Measurements from ENCODE around the gene CHCT1. TPM values are rescaled to one million over a fixed set of nuclear protein-coding genes. Genes with fewer than 3 reads are reported as not detected.

Gene CHCT1
- total RNA-seq, 1 experiment from 2014 or later: not detected

DNA sequence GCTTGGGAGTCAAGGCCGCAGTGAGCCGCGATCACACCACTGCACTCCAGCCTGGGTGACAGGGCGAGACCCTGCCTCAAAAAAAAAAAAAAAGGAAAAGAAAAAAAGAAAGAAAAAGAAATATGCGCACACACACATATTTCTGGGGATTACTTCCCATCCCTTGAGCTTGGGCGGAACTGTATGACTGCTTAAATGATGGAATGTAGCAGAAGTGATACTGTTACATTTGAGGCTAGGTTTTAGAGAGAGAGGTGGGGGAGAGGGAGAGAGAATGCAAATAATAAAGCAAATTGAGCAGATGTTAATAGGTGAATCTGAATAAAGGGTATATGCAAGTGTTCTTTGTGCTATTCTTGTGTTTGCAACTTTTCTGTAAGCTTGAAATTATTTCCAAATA, 18.3 kb upstream of the CHCT1 start:
- ChIA-PET POLR2A (interaction anchor here (1.4 kb wide), 1 partner anchor 12 kb away, joined by 6 read pairs; the partner anchor contains the start of gene USP32), CTCF (no interaction called here)
- BruUV-seq (replicated peaks): no TSS peak
- H3K36me3 Mint-ChIP-seq (ENCODE audit: insufficient read depth, unreplicated experiment): no peaks in the 10 kb centered on the region
- TF ChIP-seq, protein P1, sequence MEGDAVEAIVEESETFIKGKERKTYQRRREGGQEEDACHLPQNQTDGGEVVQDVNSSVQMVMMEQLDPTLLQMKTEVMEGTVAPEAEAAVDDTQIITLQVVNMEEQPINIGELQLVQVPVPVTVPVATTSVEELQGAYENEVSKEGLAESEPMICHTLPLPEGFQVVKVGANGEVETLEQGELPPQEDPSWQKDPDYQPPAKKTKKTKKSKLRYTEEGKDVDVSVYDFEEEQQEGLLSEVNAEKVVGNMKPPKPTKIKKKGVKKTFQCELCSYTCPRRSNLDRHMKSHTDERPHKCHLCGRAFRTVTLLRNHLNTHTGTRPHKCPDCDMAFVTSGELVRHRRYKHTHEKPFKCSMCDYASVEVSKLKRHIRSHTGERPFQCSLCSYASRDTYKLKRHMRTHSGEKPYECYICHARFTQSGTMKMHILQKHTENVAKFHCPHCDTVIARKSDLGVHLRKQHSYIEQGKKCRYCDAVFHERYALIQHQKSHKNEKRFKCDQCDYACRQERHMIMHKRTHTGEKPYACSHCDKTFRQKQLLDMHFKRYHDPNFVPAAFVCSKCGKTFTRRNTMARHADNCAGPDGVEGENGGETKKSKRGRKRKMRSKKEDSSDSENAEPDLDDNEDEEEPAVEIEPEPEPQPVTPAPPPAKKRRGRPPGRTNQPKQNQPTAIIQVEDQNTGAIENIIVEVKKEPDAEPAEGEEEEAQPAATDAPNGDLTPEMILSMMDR (IDR thresholded peaks at IDR 0.05; ENCODE audit: insufficient read depth in 1 of 2, low read depth in 1 of 2, low read length in 1 of 2, severe bottlenecking in 1 of 2, unreplicated experiment in 1 of 2): no peak
- DNase-seq: no peak
- no peak overlapping the region for H3K27ac Mint-ChIP-seq (ENCODE audit: unreplicated experiment)
- no peak overlapping the region for H3K4me3 Mint-ChIP-seq (ENCODE audit: unreplicated experiment)
- intact Hi-C loops (cut with micrococcal nuclease; ENCODE audit: unreplicated experiment): no loop called here
- no peaks in the 10 kb centered on the region for H3K9me3 ChIP-seq
- no peaks in the 10 kb centered on the region for H3K4me1 ChIP-seq
- H3K9me3 Mint-ChIP-seq (ENCODE audit: unreplicated experiment): no peaks in the 10 kb centered on the region
- no peaks in the 10 kb centered on the region for H3K27me3 ChIP-seq (replicated peaks; ENCODE audit: control insufficient read depth, insufficient read depth, low read length)
- H3K4me1 Mint-ChIP-seq (ENCODE audit: low read depth, unreplicated experiment): no peaks in the 10 kb centered on the region
- H3K4me3 ChIP-seq (ENCODE audit: low read depth, low read length): no peak overlapping the region
- no peaks in the 10 kb centered on the region for H3K36me3 ChIP-seq (ENCODE audit: control insufficient read depth, insufficient read depth, low read length)
- H3K27me3 Mint-ChIP-seq (ENCODE audit: insufficient read depth, unreplicated experiment): no peaks in the 10 kb centered on the region

DNA sequence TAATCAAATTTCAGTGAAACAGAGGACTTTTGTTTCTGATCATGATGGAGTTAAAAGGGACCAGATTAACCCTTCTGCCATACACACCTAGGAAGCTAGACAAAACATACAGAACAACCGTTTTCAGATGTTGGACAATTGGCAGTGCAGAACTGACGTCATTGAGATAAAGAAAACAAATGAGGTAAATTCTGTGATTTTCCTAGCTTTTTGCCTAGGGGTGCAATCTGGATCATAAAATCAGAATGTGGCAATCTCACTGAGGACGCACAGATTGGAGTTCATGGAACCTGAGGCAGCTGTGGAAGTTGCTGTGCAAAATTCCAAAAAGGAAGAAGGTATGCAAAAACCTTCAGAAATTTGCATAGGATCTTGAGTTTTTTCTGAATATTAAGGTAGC, 15.4 kb upstream of the CHCT1 start:
- Mint-ChIP-seq H3K4me3 (ENCODE audit: unreplicated experiment) (no peak overlapping the region), H3K27me3 (ENCODE audit: insufficient read depth, unreplicated experiment) (no peaks in the 10 kb centered on the region), H3K27ac (ENCODE audit: unreplicated experiment) (no peak overlapping the region), H3K36me3 (ENCODE audit: insufficient read depth, unreplicated experiment) (no peaks in the 10 kb centered on the region), H3K9me3 (ENCODE audit: unreplicated experiment) (no peaks in the 10 kb centered on the region), H3K4me1 (ENCODE audit: low read depth, unreplicated experiment) (no peaks in the 10 kb centered on the region)
- no TSS peak for BruUV-seq (replicated peaks)
- H3K4me3 ChIP-seq (ENCODE audit: low read depth, low read length): no peak overlapping the region
- CTCF ChIA-PET: no interaction called here
- DNase-seq: no peak
- POLR2A ChIA-PET: no interaction called here
- intact Hi-C loops (cut with micrococcal nuclease; ENCODE audit: unreplicated experiment): no loop called here
- H3K27me3 ChIP-seq (replicated peaks; ENCODE audit: control insufficient read depth, insufficient read depth, low read length): no peaks in the 10 kb centered on the region
- no peaks in the 10 kb centered on the region for H3K36me3 ChIP-seq (ENCODE audit: control insufficient read depth, insufficient read depth, low read length)
- H3K9me3 ChIP-seq: peaks cover 6% of the 10 kb centered on the region; the same call in 1 of the 2 replicates
- TF ChIP-seq, protein P1 (IDR thresholded peaks at IDR 0.05; ENCODE audit: insufficient read depth in 1 of 2, low read depth in 1 of 2, low read length in 1 of 2, severe bottlenecking in 1 of 2, unreplicated experiment in 1 of 2): no peak
- peaks cover 10% of the 10 kb centered on the region; the same call in 1 of the 2 replicates for H3K4me1 ChIP-seq

DNA sequence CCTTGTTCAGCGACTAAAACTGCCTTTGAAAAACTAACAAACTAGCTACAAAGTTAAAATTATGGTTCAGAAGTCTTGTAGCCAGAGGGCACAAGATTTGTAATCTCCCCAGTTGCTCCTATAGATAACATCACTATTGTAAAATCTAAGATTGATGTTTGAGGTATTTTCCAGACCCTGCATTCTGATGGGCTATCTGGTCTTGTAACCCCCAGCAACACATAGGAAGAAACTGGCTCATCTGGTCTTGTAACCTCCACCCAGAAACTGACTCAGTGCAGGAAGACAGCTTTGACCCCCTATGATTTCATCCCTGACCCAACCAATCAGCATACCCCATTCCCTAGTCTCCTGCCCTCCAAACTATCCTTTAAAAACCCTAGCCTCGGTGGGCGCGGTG, 12.3 kb upstream of the CHCT1 start:
- Mint-ChIP-seq H3K4me1 (ENCODE audit: low read depth, unreplicated experiment) (no peaks in the 10 kb centered on the region), H3K9me3 (ENCODE audit: unreplicated experiment) (no peaks in the 10 kb centered on the region), H3K27ac (ENCODE audit: unreplicated experiment) (no peak overlapping the region), H3K4me3 (ENCODE audit: unreplicated experiment) (no peak overlapping the region), H3K27me3 (ENCODE audit: insufficient read depth, unreplicated experiment) (no peaks in the 10 kb centered on the region), H3K36me3 (ENCODE audit: insufficient read depth, unreplicated experiment) (no peaks in the 10 kb centered on the region)
- ChIA-PET CTCF (no interaction called here), POLR2A (no interaction called here)
- Histone ChIP-seq H3K27me3 (replicated peaks; ENCODE audit: control insufficient read depth, insufficient read depth, low read length) (no peaks in the 10 kb centered on the region), H3K4me3 (ENCODE audit: low read depth, low read length) (no peak overlapping the region), H3K36me3 (ENCODE audit: control insufficient read depth, insufficient read depth, low read length) (no peaks in the 10 kb centered on the region), H3K9me3 (peaks cover 6% of the 10 kb centered on the region; the same call in 1 of the 2 replicates), H3K4me1 (peaks cover 10% of the 10 kb centered on the region; the same call in 1 of the 2 replicates)
- no peak for DNase-seq
- TF ChIP-seq, protein P1 (IDR thresholded peaks at IDR 0.05; ENCODE audit: insufficient read depth in 1 of 2, low read depth in 1 of 2, low read length in 1 of 2, severe bottlenecking in 1 of 2, unreplicated experiment in 1 of 2): no peak
- intact Hi-C loops (cut with micrococcal nuclease; ENCODE audit: unreplicated experiment): no loop called here
- no TSS peak for BruUV-seq (replicated peaks)

Data from Caco-2 (cell line).